ENCODE data around the gene AIF1. TPM values are rescaled to one million over a fixed set of nuclear protein-coding genes. Genes with fewer than 3 reads are reported as not detected.

AIF1 gene
- total and polyA plus RNA-seq, 10 donors, result 258 to 479 (median 311) TPM

- 77 to 86% (median 83%) methylated on average over 9 to 13 of the region's 13 CpGs for WGBS, 5 donors
- H3K36me3 ChIP-seq, result peaks cover 0 to 74% (median 28%) of the 10 kb centered on the region in 6 donors
- no peak for DNase-seq
Observed at GRCh38 chr6:31658983-31659648, 44.1 kb downstream of the AIF1 start.

GRCh38 chr6:31659649-31660380 lies 44.8 kb downstream of the AIF1 start:
- H3K4me1 ChIP-seq, result peaks cover 47 to 95% (median 79%) of the 10 kb centered on the region in 6 donors
- H3K9me3 ChIP-seq, result no peaks in the 10 kb centered on the region
- peak overlapping the region; percentile 82 to 97 (median 94) for H3K27ac ChIP-seq
- TF ChIP-seq POLR2AphosphoS5 (IDR thresholded peaks at IDR 0.05) (no peak), CTCF (IDR thresholded peaks at IDR 0.05 in 8 of 11, conservative IDR thresholded peaks at IDR 0.05 in 3 of 11) (no peak), POLR2A (IDR thresholded peaks at IDR 0.05) (no peak)
- H3K27me3 ChIP-seq (replicated peaks in 1 of 7), result no peaks in the 10 kb centered on the region
- WGBS, 5 donors, result 22 to 36% (median 25%) methylated on average over 10 to 13 of the region's 13 CpGs
- peaks cover 0 to 72% (median 28%) of the 10 kb centered on the region in 6 donors for H3K36me3 ChIP-seq
- peak; percentile 82 for DNase-seq
- intact Hi-C loops (cut with DNase I; ENCODE audit: low total_unique reads), result no loop called here
- peak overlapping the region; percentile 61 to 96 (median 77) for H3K4me3 ChIP-seq

More at GRCh38 chr6:31658983-31659648, 44.1 kb downstream of the AIF1 start:
- peak overlapping the region; percentile 61 to 96 (median 77) for H3K4me3 ChIP-seq
- peaks cover 45 to 96% (median 75%) of the 10 kb centered on the region in 6 donors for H3K4me1 ChIP-seq
- intact Hi-C loops (cut with DNase I; ENCODE audit: low total_unique reads), result no loop called here
- no peaks in the 10 kb centered on the region for H3K27me3 ChIP-seq (replicated peaks in 1 of 7)
- no peaks in the 10 kb centered on the region for H3K9me3 ChIP-seq
- H3K27ac ChIP-seq, result peak overlapping the region; percentile 82 to 97 (median 94)
- TF ChIP-seq POLR2A (IDR thresholded peaks at IDR 0.05) (no peak), POLR2AphosphoS5 (IDR thresholded peaks at IDR 0.05) (peak in 1 of 3 donors; percentile 62)

GRCh38 chr6:31660381-31661261 lies 45.6 kb downstream of the AIF1 start, which contains the start of gene C6orf47:
TSS of gene C6orf47 (minus strand) at chr6:31660778. CDS start at chr6:31659947, 831 bp downstream.
- Histone ChIP-seq H3K36me3 (peaks cover 0 to 64% (median 28%) of the 10 kb centered on the region in 6 donors), H3K4me1 (peaks cover 47 to 87% (median 78%) of the 10 kb centered on the region in 6 donors), H3K27ac (peak within 1 kb of the TSS; percentile 82 to 97 (median 94)), H3K27me3 (replicated peaks in 1 of 7) (no peaks in the 10 kb centered on the region), H3K9me3 (no peaks in the 10 kb centered on the region), H3K4me3 (peak within 1 kb of the TSS; percentile 61 to 96 (median 77))
- peak; percentile 97 for TF ChIP-seq POLR2AphosphoS5 (IDR thresholded peaks at IDR 0.05)
- peak; percentile 48 to 87 (median 70) for TF ChIP-seq POLR2A (IDR thresholded peaks at IDR 0.05)
- TF ChIP-seq CTCF (IDR thresholded peaks at IDR 0.05 in 8 of 11, conservative IDR thresholded peaks at IDR 0.05 in 3 of 11), result no peak
- 0 to 1% (median 0%) methylated on average over 35 to 52 of the region's 52 CpGs for WGBS, 5 donors
- peak; percentile 96 for DNase-seq
- intact Hi-C loops (cut with DNase I; ENCODE audit: low total_unique reads), result no loop called here

Data from spleen (tissue), 11 donors.